Chondrocyte (in vitro differentiated cells): Measurements from ENCODE around the gene MTMR11. TPM values are rescaled to one million over a fixed set of nuclear protein-coding genes. Genes with fewer than 3 reads are reported as not detected.
A peak's percentile ranks its signal among the peaks of the same experiment; 100 is the strongest.

Source experiments
- DNase-seq: peaks from one replicate; pipeline ENCODE4 v3.0.0; 2021; ENCODE audit warnings: mixed read lengths, low spot score
- H3K27ac Mint-ChIP-seq: one replicate; pipeline ENCODE4 v1.8.0; 2021; ENCODE audit warnings: mild to moderate bottlenecking, moderate library complexity, mixed read lengths; ENCODE audit not compliant: unreplicated experiment
- H3K27me3 Mint-ChIP-seq: 2 replicates; pipeline ENCODE4 v1.8.0; 2021; ENCODE audit warnings: low read depth, mixed read lengths
- H3K36me3 Mint-ChIP-seq: 2 replicates; pipeline ENCODE4 v1.8.0; 2021; ENCODE audit warnings: low read depth, mixed read lengths
- H3K4me1 Mint-ChIP-seq: 2 replicates; pipeline ENCODE4 v1.8.0; 2021; ENCODE audit warnings: low read depth, mild to moderate bottlenecking, mixed read lengths
- H3K4me3 Mint-ChIP-seq: one replicate; pipeline ENCODE4 v1.8.0; 2021; ENCODE audit warnings: mild to moderate bottlenecking, moderate library complexity, mixed read lengths; ENCODE audit not compliant: unreplicated experiment
- H3K9me3 Mint-ChIP-seq: 2 replicates; pipeline ENCODE4 v1.8.0; 2021; ENCODE audit warnings: low read depth, mixed read lengths
- total RNA-seq: library from RNA; stranded (reverse); gene quantifications from 3 replicates; pipeline ENCODE4 v1.2.1, GENCODE V29; 2021
- TF ChIP-seq, protein P1 (sequence below): fragments of 200-600 bp; sonication (generic); IDR thresholded peaks from 2 replicates; pipeline ENCODE4 v1.5.0; 2021; ENCODE audit warnings: antibody characterized with exemption, mild to moderate bottlenecking, moderate library complexity

Gene MTMR11
- total RNA-seq, 1 donor from 2014 or later: 17.6 TPM

DNA sequence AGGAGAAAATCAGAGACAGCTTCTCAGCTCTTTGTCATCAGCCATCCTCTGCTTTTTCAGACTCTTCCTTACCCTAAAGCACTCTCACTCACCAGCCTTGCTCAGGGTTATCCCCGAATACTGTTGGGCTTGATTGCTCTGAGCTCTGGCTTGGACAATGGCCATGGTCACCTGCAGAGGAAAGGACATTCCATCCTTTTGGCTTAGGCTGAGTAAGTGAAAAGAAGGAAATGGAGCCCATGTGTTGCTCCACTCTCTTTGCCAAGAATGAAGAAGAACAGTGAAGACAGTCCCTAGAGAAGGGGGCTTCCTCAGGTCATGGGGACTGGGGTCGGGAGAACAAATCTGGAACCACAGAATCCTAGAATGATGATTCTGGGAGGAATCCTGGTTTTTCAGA lies 2.3 kb downstream of the MTMR11 start:
- peaks cover 49% of the 10 kb centered on the region for H3K4me1 Mint-ChIP-seq
- no peaks in the 10 kb centered on the region for H3K9me3 Mint-ChIP-seq
- H3K4me3 Mint-ChIP-seq: no peak overlapping the region
- H3K27ac Mint-ChIP-seq: no peak overlapping the region
- no peak for DNase-seq
- TF ChIP-seq, protein P1, sequence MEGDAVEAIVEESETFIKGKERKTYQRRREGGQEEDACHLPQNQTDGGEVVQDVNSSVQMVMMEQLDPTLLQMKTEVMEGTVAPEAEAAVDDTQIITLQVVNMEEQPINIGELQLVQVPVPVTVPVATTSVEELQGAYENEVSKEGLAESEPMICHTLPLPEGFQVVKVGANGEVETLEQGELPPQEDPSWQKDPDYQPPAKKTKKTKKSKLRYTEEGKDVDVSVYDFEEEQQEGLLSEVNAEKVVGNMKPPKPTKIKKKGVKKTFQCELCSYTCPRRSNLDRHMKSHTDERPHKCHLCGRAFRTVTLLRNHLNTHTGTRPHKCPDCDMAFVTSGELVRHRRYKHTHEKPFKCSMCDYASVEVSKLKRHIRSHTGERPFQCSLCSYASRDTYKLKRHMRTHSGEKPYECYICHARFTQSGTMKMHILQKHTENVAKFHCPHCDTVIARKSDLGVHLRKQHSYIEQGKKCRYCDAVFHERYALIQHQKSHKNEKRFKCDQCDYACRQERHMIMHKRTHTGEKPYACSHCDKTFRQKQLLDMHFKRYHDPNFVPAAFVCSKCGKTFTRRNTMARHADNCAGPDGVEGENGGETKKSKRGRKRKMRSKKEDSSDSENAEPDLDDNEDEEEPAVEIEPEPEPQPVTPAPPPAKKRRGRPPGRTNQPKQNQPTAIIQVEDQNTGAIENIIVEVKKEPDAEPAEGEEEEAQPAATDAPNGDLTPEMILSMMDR: no peak
- H3K27me3 Mint-ChIP-seq: no peaks in the 10 kb centered on the region
- H3K36me3 Mint-ChIP-seq: peaks cover 21% of the 10 kb centered on the region

DNA sequence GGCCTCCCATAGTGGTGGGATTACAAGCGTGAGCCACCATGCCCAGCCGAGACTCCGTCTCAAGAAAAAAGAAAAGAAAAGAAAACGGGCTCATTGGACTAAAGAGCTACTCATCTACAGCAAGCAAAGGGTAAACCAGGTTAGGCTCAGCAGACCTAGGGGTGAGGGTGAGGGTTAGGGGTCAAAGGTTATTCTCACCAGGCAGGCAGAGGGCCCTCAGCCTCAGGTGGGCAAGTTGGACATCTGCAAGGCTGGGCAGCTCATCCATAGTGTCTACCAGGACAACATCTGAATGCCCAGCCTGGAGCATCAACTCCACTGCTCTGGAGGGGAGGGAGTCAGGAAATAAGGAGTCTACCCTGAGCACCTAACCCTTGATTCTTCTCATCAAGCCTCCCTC lies 3.5 kb downstream of the MTMR11 start:
- no peak for DNase-seq
- Mint-ChIP-seq H3K27me3 (no peaks in the 10 kb centered on the region), H3K36me3 (peaks cover 21% of the 10 kb centered on the region), H3K27ac (no peak overlapping the region), H3K4me1 (peaks cover 50% of the 10 kb centered on the region), H3K9me3 (no peaks in the 10 kb centered on the region), H3K4me3 (no peak overlapping the region)
- TF ChIP-seq, protein P1: no peak

DNA sequence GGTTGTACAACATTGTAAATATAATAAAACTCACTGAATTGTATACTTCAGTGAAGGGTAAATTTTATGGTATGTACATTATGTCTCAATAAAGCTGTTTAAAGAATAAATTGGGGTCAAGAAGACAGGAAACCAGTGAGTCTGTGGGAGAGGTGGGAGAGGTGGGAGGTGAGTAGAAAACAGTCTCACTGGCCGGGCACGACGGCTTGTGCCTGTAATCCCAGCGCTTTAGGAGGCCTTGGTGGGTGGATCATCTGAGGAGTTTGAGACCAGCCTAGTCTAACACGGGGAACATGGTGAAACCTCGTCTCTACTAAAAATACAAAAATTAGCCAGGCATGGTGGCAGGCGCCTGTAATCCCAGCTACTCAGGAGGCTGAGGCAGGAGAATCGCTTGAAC lies 4.2 kb downstream of the MTMR11 start:
- Mint-ChIP-seq H3K27ac (no peak overlapping the region), H3K27me3 (no peaks in the 10 kb centered on the region), H3K4me1 (peaks cover 48% of the 10 kb centered on the region), H3K4me3 (no peak overlapping the region), H3K36me3 (peaks cover 21% of the 10 kb centered on the region), H3K9me3 (no peaks in the 10 kb centered on the region)
- no peak for DNase-seq
- TF ChIP-seq, protein P1: no peak

DNA sequence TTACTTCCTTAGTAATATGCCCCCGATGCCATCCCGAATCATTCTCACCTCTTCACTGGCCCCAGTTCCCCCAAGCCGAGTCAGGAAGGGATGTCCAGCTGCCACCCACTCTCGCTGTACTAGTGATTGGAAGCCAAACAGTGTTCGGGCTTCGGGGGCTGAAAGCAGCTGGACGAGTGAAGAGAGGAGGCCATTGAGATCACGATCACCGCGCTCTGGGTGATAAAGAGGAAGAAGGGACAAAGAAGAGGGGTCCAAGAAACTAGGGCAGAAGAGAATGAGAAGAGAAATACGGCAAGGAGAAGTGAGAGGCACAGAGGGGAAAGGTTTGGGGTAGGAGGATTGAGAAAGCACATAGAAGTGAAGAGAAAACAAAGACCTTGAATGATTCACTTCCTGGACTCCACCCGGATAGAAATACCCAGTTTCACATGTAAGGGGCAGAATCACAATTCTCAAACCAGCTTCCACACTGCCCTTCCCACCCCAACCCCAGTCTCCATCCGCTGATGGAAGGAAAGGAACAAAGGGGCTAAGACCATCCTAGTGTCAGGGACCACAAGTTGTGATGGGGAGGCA lies 5.4 kb downstream of the MTMR11 start:
- no peak for DNase-seq
- TF ChIP-seq, protein P1: no peak
- Mint-ChIP-seq H3K36me3 (peaks cover 24% of the 10 kb centered on the region), H3K9me3 (no peaks in the 10 kb centered on the region), H3K4me3 (no peak overlapping the region), H3K4me1 (peaks cover 43% of the 10 kb centered on the region), H3K27me3 (no peaks in the 10 kb centered on the region), H3K27ac (peak overlapping the region; percentile 76)

DNA sequence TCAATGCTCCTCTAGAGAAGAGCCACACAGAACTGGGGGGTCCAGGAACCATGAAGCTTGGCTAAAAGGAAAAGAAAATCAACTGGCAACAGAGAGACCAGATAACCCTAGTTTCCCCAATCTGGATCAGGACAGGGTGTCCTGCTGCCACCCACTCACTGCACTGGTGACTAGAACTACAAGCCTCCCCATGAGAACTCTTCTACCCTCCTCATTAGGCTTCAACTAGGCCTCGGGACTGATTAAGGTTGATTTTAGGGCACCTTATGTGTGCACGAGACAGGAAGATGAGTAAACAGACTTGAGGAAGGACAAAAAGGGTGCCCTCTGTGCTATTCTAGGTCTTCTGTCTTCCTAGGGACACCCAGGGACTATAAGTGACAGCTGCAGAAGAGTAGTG lies 6.8 kb downstream of the MTMR11 start:
- Mint-ChIP-seq H3K4me3 (no peak overlapping the region), H3K4me1 (peaks cover 47% of the 10 kb centered on the region), H3K27me3 (no peaks in the 10 kb centered on the region), H3K27ac (no peak overlapping the region), H3K36me3 (peaks cover 34% of the 10 kb centered on the region), H3K9me3 (no peaks in the 10 kb centered on the region)
- TF ChIP-seq, protein P1: no peak
- no peak for DNase-seq
